Ishikawa (cell line): ENCODE measurements around the gene PLEKHA7.

Experiments
- CREB1 ChIP-seq: IDR thresholded peaks from 2 replicates; pipeline ENCODE4 v1.6.1; 2012; ENCODE audit warnings: low read depth
- NFIC ChIP-seq: IDR thresholded peaks from 2 replicates; pipeline ENCODE4 v1.6.1; 2012
- TEAD4 ChIP-seq: IDR thresholded peaks from 2 replicates; pipeline ENCODE4 v1.6.1; 2012
- USF1 ChIP-seq: IDR thresholded peaks from 2 replicates; pipeline ENCODE4 v1.6.1; 2012

- no peak for TF ChIP-seq USF1
- peak; percentile 85 for TF ChIP-seq CREB1
- TF ChIP-seq NFIC: no peak
- no peak for TF ChIP-seq TEAD4
Observed at GRCh38 chr11:16738193-16738946, 275.8 kb downstream of the PLEKHA7 start, which contains the start of gene C11orf58.
